ENCODE results near the gene STYXL2.

The STYXL2 gene

GRCh38 chr1:167137332-167137781 lies 43.5 kb downstream of the STYXL2 start:
- TF ChIP-seq CTCF (IDR thresholded peaks at IDR 0.05; ENCODE audit: low read length, missing control alignments) = no peak
- no peak for DNase-seq (ENCODE audit: low read depth)
- H3K4me3 ChIP-seq (replicated peaks; ENCODE audit: low read depth, low read length) = no peak overlapping the region

DNA sequence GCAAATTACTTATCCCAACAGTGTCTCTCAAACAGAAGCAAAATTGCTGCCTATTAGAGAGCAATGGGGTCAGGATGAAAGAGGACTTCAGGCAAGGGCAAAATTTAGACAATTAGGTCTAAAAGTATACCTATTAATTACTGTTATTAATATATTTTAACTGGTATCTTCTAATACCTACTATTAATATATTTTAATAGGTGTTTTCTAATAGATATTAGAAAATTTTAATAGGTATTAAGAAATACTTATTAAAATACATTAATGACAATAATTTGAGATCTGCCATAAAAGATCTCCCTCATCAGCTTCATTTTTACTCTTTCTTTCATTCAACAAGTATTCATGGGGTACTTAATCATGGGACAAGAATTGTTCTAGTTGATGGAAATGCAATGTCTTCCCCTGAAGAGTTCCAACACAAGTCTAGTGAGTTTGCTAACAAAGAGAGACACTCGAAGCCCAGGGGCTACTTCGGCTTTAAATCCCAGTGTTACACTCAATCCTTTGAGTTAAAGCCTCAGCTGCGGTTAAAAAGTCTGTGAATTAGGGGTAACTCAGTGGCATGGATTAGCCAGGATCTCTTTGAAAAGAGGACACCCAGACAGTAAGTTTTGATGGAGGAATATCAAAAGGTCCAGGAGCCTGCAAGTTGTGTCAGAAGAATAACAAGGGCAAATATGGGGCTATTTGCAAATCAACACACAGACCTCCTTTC lies 44.1 kb downstream of the STYXL2 start:
- DNase-seq (ENCODE audit: low read depth) = no peak

GRCh38 chr1:167138703-167139102 lies 44.8 kb downstream of the STYXL2 start:
- no peak for DNase-seq (ENCODE audit: low read depth)
- no peak for TF ChIP-seq CTCF (IDR thresholded peaks at IDR 0.05; ENCODE audit: low read length, missing control alignments)
- no peak overlapping the region for H3K4me3 ChIP-seq (replicated peaks; ENCODE audit: low read depth, low read length)

More for the DNA sequence above, 44.1 kb downstream of the STYXL2 start:
- no peak for TF ChIP-seq CTCF (IDR thresholded peaks at IDR 0.05; ENCODE audit: low read length, missing control alignments)
- H3K4me3 ChIP-seq (replicated peaks; ENCODE audit: low read depth, low read length) = no peak overlapping the region

DNA sequence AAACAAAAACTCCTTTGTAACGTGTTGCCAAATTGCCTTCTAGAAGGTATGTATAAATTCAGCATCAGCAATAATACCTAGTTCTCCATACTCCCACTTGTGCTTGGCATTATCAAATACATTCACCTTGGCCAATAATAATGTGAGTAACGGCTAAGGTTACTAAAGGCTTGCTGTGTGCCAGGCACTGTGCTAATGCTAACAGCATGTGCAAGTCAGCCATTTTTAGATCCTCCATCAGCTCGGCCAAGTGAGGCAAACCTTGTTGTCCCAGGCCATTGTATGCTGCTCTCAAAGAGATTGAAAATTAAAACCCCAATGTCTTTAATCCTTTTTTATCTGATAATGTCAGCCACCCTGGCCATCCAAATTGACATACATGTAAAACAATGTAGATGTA lies 48.1 kb downstream of the STYXL2 start:
- no peak overlapping the region for H3K4me3 ChIP-seq (replicated peaks; ENCODE audit: low read depth, low read length)
- no peak for DNase-seq (ENCODE audit: low read depth)
- no peak for TF ChIP-seq CTCF (IDR thresholded peaks at IDR 0.05; ENCODE audit: low read length, missing control alignments)
